ENCODE measurements around the gene ARHGEF28.

- TF ChIP-seq, protein P1, sequence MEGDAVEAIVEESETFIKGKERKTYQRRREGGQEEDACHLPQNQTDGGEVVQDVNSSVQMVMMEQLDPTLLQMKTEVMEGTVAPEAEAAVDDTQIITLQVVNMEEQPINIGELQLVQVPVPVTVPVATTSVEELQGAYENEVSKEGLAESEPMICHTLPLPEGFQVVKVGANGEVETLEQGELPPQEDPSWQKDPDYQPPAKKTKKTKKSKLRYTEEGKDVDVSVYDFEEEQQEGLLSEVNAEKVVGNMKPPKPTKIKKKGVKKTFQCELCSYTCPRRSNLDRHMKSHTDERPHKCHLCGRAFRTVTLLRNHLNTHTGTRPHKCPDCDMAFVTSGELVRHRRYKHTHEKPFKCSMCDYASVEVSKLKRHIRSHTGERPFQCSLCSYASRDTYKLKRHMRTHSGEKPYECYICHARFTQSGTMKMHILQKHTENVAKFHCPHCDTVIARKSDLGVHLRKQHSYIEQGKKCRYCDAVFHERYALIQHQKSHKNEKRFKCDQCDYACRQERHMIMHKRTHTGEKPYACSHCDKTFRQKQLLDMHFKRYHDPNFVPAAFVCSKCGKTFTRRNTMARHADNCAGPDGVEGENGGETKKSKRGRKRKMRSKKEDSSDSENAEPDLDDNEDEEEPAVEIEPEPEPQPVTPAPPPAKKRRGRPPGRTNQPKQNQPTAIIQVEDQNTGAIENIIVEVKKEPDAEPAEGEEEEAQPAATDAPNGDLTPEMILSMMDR (IDR thresholded peaks at IDR 0.05; ENCODE audit: borderline replicate concordance, extremely low read depth, low read length, poor library complexity, severe bottlenecking), result no peak
- no peak for TF ChIP-seq EZH2 (IDR thresholded peaks at IDR 0.05; ENCODE audit: borderline replicate concordance, low read depth, low read length, severe bottlenecking)
Measured at GRCh38 chr5:73796164-73797131, 170.5 kb downstream of the ARHGEF28 start.

Measured in DND-41 (cell line).